GM10266 (cell line): ENCODE measurements around the gene OR56A3.

Experiments
- DNase-seq: peaks from one replicate; pipeline ENCODE4 v3.0.0; 2012; ENCODE audit errors: extremely low spot score
- TF ChIP-seq, protein P1 (sequence below): IDR thresholded peaks from 2 replicates; pipeline ENCODE4 v1.5.1; 2012; ENCODE audit warnings: mild to moderate bottlenecking, low read depth; ENCODE audit not compliant: control insufficient read depth, insufficient read depth; ENCODE audit errors: missing control alignments

OR56A3 gene, protein sequence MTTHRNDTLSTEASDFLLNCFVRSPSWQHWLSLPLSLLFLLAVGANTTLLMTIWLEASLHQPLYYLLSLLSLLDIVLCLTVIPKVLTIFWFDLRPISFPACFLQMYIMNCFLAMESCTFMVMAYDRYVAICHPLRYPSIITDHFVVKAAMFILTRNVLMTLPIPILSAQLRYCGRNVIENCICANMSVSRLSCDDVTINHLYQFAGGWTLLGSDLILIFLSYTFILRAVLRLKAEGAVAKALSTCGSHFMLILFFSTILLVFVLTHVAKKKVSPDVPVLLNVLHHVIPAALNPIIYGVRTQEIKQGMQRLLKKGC

DNA sequence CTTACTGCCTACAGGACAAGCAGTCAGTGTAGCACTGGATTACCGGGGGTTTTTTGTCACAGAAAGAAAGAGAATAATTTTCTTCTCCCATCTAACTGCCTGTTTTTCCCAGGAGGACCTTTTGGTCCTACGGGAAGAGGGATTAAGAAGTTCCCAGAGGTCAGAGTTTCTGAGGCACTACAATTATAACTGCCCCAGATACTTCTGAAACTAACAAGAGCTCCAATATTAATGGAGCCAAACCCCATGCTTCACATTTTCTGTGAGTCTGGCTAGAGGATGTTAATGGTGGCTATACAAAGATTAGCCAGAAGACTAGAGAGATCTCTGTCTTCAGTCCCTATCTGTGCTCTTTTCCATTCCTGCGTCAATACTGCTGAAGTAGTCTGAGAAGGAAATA lies at the start of gene OR56A3:
TSS of gene OR56A3 (plus strand) at position 301 of the 400 bp plus-strand sequence. CDS start 5,096 bp downstream, outside the sequence.
- no peak for DNase-seq
- TF ChIP-seq, protein P1, sequence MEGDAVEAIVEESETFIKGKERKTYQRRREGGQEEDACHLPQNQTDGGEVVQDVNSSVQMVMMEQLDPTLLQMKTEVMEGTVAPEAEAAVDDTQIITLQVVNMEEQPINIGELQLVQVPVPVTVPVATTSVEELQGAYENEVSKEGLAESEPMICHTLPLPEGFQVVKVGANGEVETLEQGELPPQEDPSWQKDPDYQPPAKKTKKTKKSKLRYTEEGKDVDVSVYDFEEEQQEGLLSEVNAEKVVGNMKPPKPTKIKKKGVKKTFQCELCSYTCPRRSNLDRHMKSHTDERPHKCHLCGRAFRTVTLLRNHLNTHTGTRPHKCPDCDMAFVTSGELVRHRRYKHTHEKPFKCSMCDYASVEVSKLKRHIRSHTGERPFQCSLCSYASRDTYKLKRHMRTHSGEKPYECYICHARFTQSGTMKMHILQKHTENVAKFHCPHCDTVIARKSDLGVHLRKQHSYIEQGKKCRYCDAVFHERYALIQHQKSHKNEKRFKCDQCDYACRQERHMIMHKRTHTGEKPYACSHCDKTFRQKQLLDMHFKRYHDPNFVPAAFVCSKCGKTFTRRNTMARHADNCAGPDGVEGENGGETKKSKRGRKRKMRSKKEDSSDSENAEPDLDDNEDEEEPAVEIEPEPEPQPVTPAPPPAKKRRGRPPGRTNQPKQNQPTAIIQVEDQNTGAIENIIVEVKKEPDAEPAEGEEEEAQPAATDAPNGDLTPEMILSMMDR: no peak

DNA sequence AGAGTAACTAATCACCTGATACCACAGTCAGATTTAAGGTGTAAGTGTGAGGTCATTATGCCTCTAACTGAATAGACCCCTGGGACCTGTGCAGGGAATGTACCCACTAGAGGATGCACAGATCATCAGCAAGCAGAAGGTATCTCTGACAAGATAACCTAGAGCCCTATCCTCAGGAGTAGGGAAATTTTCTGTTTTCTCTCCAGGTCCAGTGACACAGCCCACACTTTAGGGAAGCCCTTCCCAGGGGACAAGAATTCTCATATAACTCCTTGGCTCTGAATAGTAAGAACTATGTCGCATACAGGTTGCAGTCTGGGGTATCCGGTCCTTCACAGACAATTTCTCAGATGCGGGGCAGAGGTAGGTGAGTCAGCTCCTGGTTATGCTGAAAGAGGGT lies 49.1 kb upstream of the OR56A3 start, which contains the start of gene OR52E5:
TSS of gene OR52E5 (plus strand) at position 301 of the 400 bp plus-strand sequence. CDS start 7,569 bp downstream, outside the sequence.
- DNase-seq: no peak
- TF ChIP-seq, protein P1: no peak

DNA sequence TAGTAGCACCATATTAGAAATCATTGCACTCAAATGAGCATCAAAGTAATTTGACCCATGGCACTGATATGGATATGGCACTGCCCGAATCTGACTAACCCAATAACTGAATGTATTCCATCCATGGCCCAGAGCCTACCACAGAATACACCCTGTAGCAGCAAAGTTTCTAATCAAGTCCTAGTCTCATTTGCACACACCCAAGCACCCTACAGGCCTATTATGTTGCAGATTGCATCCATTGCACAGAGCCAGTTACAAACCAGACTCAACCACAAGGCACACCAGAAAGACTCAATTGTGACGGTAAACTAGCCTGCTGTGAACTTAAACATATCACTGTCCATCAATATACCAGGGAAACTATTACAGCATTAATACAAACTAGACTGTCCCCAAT lies 42.5 kb upstream of the OR56A3 start:
- DNase-seq: no peak
- TF ChIP-seq, protein P1: no peak

DNA sequence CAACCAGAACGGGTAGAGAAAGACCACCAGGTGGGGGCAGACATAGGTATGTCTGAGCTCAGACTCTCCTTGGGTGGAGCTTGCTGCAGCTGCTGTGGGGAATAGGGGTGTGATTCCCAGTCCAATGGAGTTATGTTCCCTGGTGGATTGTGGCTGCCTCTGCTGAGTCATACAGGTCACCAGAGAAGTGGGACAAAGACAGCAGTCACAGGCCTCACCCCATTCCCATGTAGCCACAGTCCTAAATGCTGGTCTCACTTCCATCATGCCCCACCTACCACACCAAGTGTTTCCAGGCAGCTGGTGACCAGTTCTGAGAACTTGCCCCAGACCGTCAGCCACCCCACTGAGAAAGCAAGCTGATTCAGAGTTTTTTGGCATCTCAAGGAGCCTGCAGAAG lies 31.5 kb upstream of the OR56A3 start:
- TF ChIP-seq, protein P1: no peak
- DNase-seq: no peak

DNA sequence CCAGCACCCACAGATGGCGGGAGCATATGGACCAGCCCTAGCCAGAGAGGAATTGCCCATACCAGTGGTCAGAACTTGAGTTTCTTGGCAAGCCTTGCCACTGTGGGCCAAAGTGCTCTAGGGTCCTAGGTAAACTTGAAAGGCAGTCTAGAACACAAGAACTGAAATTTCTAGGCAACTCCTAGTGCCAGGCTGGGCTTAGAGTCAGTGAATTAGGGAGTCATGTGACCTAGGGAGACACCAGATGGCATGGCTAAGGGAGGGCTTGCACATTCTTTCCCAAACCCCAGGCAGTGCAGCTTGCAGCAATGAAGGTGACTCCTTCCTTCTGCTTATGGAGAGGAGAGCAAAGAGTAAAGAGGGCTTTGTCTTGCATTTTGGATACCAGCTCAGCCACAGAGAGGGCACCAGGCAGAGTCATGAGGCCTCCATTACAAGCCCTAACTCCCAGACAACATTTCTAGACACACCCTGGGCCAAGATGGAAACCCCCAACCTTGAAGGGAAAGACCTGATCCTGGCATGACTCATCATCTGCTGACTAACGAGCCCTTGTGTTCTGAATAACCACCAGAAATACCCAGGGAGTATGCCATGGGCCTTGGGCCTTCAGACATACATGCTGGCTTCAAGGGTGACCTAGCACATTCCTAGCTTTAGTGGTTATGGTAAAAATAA lies 19.2 kb upstream of the OR56A3 start:
- DNase-seq: no peak
- TF ChIP-seq, protein P1: no peak

DNA sequence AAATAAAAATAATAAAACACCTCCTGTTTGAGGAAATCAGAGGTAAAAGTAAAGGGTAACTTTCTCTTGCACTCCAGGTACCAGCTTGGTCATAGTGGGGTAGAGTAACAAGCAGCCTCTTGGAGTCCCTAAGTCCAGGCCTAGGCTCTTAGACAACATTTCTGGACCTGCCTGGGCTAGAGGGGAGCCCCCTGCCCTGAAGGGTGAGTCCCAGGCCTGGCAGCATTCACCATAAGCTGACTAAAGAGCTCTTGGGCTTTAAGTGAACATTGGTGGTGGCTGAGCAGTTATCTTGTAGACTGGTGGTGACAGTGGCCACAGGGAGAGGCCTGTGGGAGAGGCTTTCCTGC lies 18.6 kb upstream of the OR56A3 start:
- DNase-seq: no peak
- TF ChIP-seq, protein P1: no peak

DNA sequence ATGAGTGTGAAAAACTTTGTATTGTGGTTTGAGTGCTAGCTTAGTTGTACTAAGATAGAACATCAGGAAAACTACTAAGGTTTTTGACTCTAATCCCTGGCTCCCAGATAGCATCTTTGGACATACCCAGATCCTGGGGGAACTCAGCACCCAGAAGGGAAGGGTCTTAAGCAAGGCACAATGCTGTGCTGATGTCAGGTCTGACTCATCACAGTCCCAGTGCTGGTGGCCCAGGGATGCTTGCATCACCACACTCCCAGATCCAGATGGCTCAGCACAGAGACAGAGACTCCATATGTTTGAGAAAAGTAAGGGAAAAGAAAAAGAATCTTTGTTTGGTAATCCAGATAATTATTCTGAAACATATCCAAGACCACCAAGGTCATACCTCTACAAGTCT lies 18.3 kb upstream of the OR56A3 start:
- no peak for DNase-seq
- TF ChIP-seq, protein P1: no peak
